GM19240 (cell line): ENCODE results near the gene DNAH8.
"Not testable (repeated sequence)": the region's sequence is repeated elsewhere in the genome, so short reads cannot be mapped to it uniquely, and the experiment has no call there.

Experiments
- DNase-seq: peaks from one replicate; pipeline ENCODE4 v3.0.0; 2011; ENCODE audit warnings: low spot score; ENCODE audit not compliant: insufficient read length

Gene DNAH8

DNA sequence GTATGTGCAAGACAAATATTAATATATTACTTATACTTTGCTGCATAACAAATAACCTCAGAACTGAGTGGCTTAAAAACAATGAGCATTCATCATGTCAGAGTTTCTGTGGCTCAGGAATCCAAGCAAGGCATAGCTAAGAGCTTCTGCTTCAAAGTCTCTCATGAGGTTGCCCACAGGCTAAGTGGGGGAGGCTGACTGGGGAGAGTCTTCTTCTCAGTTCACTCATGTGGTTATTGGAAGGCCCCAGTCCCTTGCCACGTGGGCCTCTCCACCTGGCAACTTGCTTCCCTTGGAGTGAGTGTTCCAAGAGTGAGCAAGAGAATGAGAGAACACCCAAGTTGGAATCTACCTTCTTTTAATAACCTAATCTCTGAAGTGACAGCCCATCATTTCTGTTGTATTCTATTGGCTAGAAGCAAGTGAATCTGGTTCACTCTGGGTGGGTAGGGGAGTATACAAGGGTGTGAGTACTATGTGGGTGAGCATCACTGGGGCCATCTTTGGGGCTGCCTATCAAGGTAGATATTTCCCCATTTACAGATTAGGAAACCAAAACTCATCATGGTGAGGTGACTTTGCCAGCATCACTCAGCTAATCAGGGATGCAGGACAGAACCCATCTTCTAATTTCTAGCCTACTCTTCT lies 36.0 kb downstream of the DNAH8 start:
- DNase-seq = no peak

GRCh38 chr6:38753707-38754106 lies 38.6 kb downstream of the DNAH8 start:
- DNase-seq = no peak

GRCh38 chr6:38755207-38755606 lies 40.1 kb downstream of the DNAH8 start:
- no peak for DNase-seq

GRCh38 chr6:38755874-38756273 lies 40.8 kb downstream of the DNAH8 start:
- DNase-seq = no peak

- no peak for DNase-seq
Measured at GRCh38 chr6:38760097-38760496, 45.0 kb downstream of the DNAH8 start.

DNA sequence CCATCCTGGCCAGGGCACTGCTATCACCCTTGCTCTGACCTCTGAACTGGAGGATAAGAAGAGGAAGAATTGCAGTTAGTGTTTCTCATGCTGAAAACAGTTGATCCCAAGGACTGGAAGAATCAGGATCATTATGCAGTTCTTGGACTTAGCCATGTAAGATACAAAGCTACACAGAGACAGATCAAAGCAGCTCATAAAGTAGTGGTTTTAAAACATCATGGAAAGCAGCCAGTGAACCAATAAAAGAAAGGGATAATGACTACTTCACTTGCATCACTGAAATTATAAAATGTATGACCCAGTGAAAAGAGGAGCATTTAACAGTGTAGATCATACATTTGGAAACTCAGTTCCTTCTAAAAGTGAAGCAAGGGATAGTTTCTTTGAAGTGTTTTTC lies 47.7 kb downstream of the DNAH8 start:
- DNase-seq = no peak

- no peak for DNase-seq
Measured at GRCh38 chr6:38767560-38767959, 52.4 kb downstream of the DNAH8 start.

DNA sequence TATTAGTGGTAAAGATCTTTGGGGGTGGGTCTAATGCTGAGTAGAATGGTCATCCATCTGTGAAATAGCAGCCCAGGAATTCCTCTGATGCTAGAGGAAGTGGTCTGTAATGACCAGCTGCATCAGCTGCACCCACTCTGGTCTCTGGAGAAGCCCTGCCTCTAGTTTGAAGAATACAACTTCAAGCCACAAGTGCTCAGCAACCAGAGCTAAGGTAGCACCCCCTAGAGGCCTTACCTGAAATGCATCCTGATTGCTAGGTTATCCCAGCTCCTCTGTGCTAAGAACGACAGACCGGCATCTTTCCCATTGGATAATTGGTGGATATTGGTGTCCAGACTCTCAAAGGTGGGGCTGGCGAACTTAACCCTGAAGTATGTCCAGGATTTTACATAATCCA lies 58.2 kb downstream of the DNAH8 start:
- DNase-seq = no peak

GRCh38 chr6:38774929-38775707 lies 60.0 kb downstream of the DNAH8 start:
- no peak for DNase-seq

DNA sequence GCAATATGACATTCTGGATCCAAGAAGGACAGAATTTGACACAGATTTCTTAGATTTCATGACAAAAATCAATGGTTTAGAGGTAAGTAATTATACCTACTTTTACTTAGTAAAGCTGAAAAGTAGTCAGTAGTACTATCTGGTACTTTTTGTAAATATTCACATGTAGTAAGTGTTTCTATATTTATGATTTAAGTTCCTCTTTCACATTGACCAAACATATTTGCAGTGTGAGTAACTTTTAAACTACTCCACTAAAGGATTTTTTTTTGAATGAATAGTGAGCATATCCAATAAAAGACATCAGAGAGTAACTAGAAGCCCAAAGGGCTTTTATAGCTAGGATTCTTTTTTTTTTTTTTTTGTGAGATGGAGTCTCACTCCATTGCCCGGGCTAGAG lies 60.8 kb downstream of the DNAH8 start:
- DNase-seq = no peak

DNA sequence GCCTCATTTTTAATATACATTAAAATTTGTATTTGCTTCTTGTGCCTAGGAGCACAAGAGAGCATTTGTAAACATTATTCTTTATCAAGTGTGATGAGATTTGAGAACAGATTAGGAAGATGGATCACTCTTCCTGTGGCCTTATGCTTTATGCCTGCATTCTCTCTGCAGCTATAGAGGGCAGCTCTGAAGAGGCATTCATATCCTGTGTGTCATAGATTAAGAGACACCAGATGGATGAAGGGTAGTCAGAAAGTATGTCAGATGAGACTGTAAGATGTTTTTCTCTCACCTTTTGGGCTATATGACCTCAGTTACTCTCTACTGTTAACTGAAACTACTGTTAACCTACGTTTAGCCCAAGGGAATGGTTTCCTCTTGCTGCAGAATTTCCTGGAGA lies 61.4 kb downstream of the DNAH8 start:
- no peak for DNase-seq

DNA sequence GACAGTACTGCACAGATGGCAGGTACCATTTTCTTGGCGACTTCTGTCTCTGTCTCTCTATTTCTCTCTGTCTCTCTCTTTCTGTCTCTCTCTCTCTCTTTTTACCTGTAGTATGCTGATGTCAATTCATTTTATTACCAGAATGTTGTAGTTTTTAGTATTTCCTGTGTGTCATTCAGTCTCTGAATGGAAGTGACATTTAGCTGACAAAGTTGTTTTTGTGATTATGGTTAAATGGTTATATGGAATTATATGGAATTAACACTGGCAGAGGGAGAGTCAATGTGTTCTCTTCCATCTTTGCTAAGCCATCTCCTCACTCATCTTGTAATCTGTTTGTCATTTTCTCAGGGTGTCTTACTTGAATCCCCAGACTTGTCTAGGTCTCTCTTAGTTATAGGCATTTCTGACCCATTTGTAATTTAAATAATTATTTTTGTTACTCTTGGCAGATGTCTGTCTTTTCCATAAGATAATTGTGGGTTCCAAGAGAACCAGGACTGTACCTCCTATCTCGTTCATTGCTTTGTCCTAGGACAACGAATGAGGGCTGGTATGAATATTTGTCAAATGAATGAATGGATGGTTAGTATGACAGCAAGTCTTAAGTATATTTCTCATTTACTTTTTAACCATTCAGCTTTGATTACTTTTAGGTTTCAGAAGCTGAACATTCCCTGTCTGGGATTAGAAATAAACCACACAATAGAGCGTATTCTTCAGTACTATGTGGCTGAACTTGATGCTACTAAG lies 64.4 kb downstream of the DNAH8 start:
- DNase-seq = no peak

DNA sequence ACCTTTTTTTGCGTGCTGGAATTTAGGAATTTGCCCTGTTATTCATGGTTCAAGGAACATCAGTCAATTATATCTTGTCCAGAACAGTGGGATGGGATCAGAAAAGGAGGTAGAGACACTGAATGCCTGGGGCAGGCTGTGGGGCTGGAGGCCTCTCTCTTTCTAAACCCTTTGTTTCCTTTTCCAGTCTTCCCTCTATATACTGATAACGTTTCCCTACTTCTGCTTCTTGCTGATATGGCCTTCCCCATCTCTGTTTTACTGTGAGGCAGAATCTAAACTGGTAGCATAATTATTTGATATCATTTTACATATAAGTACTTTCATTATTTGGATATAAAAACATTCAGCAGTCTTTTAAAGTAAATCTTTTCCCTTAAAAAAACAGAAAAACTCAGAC lies 67.5 kb downstream of the DNAH8 start:
- DNase-seq = no peak

GRCh38 chr6:38783443-38784228 lies 68.5 kb downstream of the DNAH8 start:
- DNase-seq = no peak

DNA sequence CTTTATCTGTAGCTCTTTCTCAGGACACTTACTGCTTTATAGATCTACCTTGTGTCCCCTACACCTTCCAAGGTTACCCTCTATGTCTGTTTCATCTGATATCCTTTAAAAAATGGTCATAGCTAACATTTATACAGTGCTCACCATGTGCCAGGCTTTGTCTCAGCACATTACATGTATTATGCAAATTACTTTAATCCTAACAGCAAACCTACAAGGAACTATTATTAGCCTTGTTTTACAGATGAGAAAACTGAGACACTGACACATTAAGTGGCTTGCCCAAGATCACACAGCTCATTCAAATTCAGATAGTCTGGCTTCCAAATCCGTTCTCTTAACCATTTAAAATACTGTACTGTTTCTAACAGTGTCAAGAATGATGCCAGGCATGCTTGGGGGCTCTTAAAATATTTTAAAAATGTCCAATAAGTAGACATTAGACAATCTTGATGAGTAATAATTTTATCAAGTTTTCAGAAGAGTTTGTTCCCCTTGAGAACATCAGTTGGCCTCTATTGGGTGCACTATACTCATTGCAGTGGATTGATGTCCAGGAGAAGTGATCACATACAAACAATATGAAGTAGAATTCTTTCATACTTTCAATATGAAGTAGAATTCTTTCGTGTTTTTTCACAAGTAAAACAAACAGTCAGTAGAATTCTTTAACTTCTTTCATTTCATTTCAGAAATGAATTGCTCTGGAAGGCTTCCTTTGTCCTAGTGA lies 69.6 kb downstream of the DNAH8 start:
- DNase-seq = no peak

DNA sequence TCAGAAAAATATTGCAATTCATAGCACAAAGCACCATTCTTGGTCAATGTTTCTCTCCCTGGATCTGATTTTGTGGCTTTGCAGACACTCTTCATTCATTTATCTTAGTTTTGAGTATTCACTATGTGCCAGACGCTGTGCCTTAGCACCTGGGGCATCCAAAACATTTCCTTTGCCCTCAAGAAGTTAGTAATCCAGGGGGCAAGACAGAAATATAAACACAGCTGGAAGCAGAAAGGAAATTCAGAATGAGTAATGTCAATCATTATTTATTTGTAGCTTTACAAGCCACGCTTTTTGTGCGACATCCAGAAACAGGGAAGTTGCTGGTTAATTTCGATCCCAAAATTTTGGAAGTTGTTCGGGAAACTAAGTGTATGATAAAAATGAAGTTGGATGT lies 71.4 kb downstream of the DNAH8 start:
- DNase-seq = no peak

- DNase-seq = no peak
Measured at GRCh38 chr6:38789256-38789655, 74.1 kb downstream of the DNAH8 start.

GRCh38 chr6:38792356-38792755 lies 77.2 kb downstream of the DNAH8 start:
- DNase-seq = no peak

GRCh38 chr6:38794682-38795081 lies 79.6 kb downstream of the DNAH8 start:
- DNase-seq = no peak

DNA sequence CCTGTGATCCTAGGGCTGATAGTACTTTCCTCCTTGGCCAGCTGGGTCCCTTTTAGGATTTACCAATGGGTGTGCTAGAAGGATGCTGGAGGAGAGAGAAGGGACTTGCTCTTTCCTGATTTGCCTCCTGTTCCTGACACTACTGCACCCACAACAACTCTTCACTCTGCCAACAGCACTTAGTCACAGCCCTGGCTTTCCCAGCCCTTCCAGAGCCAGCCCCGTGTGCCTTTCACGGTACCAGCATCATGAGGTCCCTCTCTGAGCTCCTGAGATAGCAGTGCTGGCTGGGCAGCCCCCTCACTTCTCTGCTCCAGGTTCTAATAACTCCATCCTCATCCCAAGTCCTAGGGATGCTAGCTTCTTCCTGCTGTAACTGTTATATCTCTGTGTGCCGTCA lies 80.9 kb downstream of the DNAH8 start:
- DNase-seq = no peak

GRCh38 chr6:38796437-38796836 lies 81.3 kb downstream of the DNAH8 start:
- not testable (repeated sequence) for DNase-seq
